Rectal smooth muscle tissue (tissue), 1 donor: ENCODE data around the gene RXRG.

Experiments
- H3K27ac ChIP-seq: one replicate; pipeline ENCODE4 v1.7.0; 2013; ENCODE audit warnings: low read depth, low read length, inconsistent platforms
- H3K27me3 ChIP-seq: one replicate; pipeline ENCODE4 v1.7.0; 2013; ENCODE audit warnings: low read length; ENCODE audit not compliant: control insufficient read depth, insufficient read depth
- H3K36me3 ChIP-seq: one replicate; pipeline ENCODE4 v1.7.0; 2013; ENCODE audit warnings: low read length; ENCODE audit not compliant: control insufficient read depth, insufficient read depth
- H3K4me1 ChIP-seq: one replicate; pipeline ENCODE4 v1.7.0; 2013; ENCODE audit warnings: low read length; ENCODE audit not compliant: control insufficient read depth, insufficient read depth
- H3K4me3 ChIP-seq: one replicate; pipeline ENCODE4 v1.7.0; 2013; ENCODE audit warnings: low read length
- H3K9ac ChIP-seq: one replicate; pipeline ENCODE4 v1.7.0; 2013; ENCODE audit warnings: low read length

The RXRG gene

GRCh38 chr1:165443539-165444311 is 1.2 kb downstream of the RXRG start:
- Histone ChIP-seq H3K9ac (no peak overlapping the region), H3K36me3 (no peaks in the 10 kb centered on the region), H3K27ac (no peak overlapping the region), H3K4me3 (no peak overlapping the region), H3K4me1 (no peaks in the 10 kb centered on the region), H3K27me3 (peaks cover 7% of the 10 kb centered on the region)

- Histone ChIP-seq H3K36me3 (no peaks in the 10 kb centered on the region), H3K4me3 (no peak overlapping the region), H3K4me1 (no peaks in the 10 kb centered on the region), H3K27ac (no peak overlapping the region), H3K27me3 (peaks cover 7% of the 10 kb centered on the region), H3K9ac (no peak overlapping the region)
These were observed 2.3 kb downstream of the RXRG start for GRCh38 chr1:165442653-165443052.

GRCh38 chr1:165442053-165442452 is 2.9 kb downstream of the RXRG start:
- no peaks in the 10 kb centered on the region for H3K36me3 ChIP-seq
- H3K9ac ChIP-seq, result no peak overlapping the region
- no peak overlapping the region for H3K27ac ChIP-seq
- H3K27me3 ChIP-seq, result peaks cover 7% of the 10 kb centered on the region
- H3K4me3 ChIP-seq, result no peak overlapping the region
- no peaks in the 10 kb centered on the region for H3K4me1 ChIP-seq

- Histone ChIP-seq H3K9ac (no peak overlapping the region), H3K4me1 (no peaks in the 10 kb centered on the region), H3K36me3 (no peaks in the 10 kb centered on the region), H3K27ac (no peak overlapping the region), H3K4me3 (no peak overlapping the region), H3K27me3 (peaks cover 7% of the 10 kb centered on the region)
These were observed 3.6 kb downstream of the RXRG start for GRCh38 chr1:165441166-165441880.

GRCh38 chr1:165439330-165439729 is 5.6 kb downstream of the RXRG start:
- no peak overlapping the region for H3K9ac ChIP-seq
- H3K4me1 ChIP-seq, result no peaks in the 10 kb centered on the region
- H3K27me3 ChIP-seq, result peaks cover 3% of the 10 kb centered on the region
- no peaks in the 10 kb centered on the region for H3K36me3 ChIP-seq
- no peak overlapping the region for H3K4me3 ChIP-seq
- H3K27ac ChIP-seq, result no peak overlapping the region

- Histone ChIP-seq H3K27me3 (peaks cover 3% of the 10 kb centered on the region), H3K4me3 (no peak overlapping the region), H3K27ac (no peak overlapping the region), H3K4me1 (no peaks in the 10 kb centered on the region), H3K9ac (no peak overlapping the region), H3K36me3 (no peaks in the 10 kb centered on the region)
These were observed 7.9 kb downstream of the RXRG start for GRCh38 chr1:165436994-165437393.

GRCh38 chr1:165435801-165436200 is 9.1 kb downstream of the RXRG start:
- Histone ChIP-seq H3K36me3 (no peaks in the 10 kb centered on the region), H3K9ac (no peak overlapping the region), H3K4me1 (no peaks in the 10 kb centered on the region), H3K27me3 (peaks cover 3% of the 10 kb centered on the region), H3K4me3 (no peak overlapping the region), H3K27ac (no peak overlapping the region)

- no peaks in the 10 kb centered on the region for H3K36me3 ChIP-seq
- peaks cover under 1% of the 10 kb centered on the region for H3K27me3 ChIP-seq
- H3K4me1 ChIP-seq, result no peaks in the 10 kb centered on the region
- no peak overlapping the region for H3K4me3 ChIP-seq
- H3K9ac ChIP-seq, result no peak overlapping the region
- H3K27ac ChIP-seq, result no peak overlapping the region
These were observed 10.6 kb downstream of the RXRG start for GRCh38 chr1:165434281-165434680.

GRCh38 chr1:165431079-165431478 is 13.8 kb downstream of the RXRG start:
- H3K27ac ChIP-seq, result no peak overlapping the region

GRCh38 chr1:165426745-165427144 is 18.2 kb downstream of the RXRG start:
- Histone ChIP-seq H3K36me3 (no peaks in the 10 kb centered on the region), H3K27me3 (no peaks in the 10 kb centered on the region), H3K27ac (no peak overlapping the region), H3K4me1 (no peaks in the 10 kb centered on the region), H3K4me3 (no peak overlapping the region), H3K9ac (no peak overlapping the region)

More at GRCh38 chr1:165431079-165431478, 13.8 kb downstream of the RXRG start:
- no peaks in the 10 kb centered on the region for H3K4me1 ChIP-seq
- H3K36me3 ChIP-seq, result no peaks in the 10 kb centered on the region
- no peaks in the 10 kb centered on the region for H3K27me3 ChIP-seq
- no peak overlapping the region for H3K9ac ChIP-seq
- no peak overlapping the region for H3K4me3 ChIP-seq

- no peaks in the 10 kb centered on the region for H3K27me3 ChIP-seq
- no peak overlapping the region for H3K9ac ChIP-seq
- no peaks in the 10 kb centered on the region for H3K4me1 ChIP-seq
- no peak overlapping the region for H3K27ac ChIP-seq
- no peak overlapping the region for H3K4me3 ChIP-seq
- no peaks in the 10 kb centered on the region for H3K36me3 ChIP-seq
These were observed 19.3 kb downstream of the RXRG start for GRCh38 chr1:165425621-165426020.

- no peak overlapping the region for H3K9ac ChIP-seq
- H3K27ac ChIP-seq, result no peak overlapping the region
- H3K27me3 ChIP-seq, result no peaks in the 10 kb centered on the region
- no peaks in the 10 kb centered on the region for H3K4me1 ChIP-seq
- H3K36me3 ChIP-seq, result no peaks in the 10 kb centered on the region
- no peak overlapping the region for H3K4me3 ChIP-seq
These were observed 20.3 kb downstream of the RXRG start for GRCh38 chr1:165424454-165425216.
